Panc1 (cell line): Measurements from ENCODE around the gene HOXD13.

Source experiments
- POLR2AphosphoS5 ChIP-seq: IDR thresholded peaks from 2 replicates; pipeline ENCODE4 v1.6.1; 2012; ENCODE audit warnings: mild to moderate bottlenecking, low read depth, low read length, moderate library complexity
- TF ChIP-seq, protein P1 (sequence below): fragments of 450-650 bp; IDR thresholded peaks from 2 replicates; pipeline ENCODE4 v1.5.1; 2017; ENCODE audit warnings: mild to moderate bottlenecking

DNA sequence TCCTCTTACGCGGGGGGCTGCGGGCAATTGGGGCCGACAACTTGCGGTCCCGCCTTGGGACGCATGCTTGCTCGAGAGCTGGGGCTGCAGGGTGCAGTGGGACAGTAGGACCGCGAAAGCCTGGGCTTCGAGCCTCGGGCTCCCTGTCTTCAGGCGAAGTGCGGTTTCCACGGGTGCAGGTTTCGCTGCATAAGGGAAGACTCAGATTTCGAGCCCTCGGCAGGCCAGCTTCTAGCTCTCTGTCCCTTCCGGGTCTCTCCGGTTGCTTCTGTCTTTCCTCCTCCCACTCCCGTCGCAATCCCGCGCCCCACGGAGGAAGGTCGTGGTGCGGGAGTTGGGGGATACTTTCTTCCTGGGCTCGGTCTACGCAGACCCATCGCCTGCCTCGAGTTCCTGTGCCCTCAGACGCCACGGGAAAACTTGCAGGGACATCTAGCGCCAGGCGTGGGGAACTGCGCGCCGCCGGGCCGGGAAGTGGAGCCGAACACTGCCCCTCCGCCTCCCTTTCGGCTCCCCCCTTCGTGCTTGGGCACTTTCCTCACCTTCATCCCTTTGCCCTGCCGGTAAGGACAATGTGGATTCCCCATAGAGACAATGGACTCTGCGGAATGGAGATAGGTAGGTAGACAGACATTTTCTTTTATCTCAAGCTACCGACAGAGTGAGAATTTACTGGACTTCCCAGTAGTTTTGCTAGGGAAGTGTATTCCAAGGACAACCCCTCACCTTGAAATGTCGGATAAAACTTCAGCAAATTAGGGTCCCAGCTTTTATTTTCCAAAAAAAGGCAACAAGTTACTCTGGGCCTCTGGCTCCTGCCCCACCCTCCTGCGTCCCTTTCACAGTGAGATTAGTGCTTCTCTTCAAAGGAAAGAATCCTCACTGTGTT is 4.2 kb upstream of the HOXD13 start:
- no peak for TF ChIP-seq POLR2AphosphoS5
- TF ChIP-seq, protein P1, sequence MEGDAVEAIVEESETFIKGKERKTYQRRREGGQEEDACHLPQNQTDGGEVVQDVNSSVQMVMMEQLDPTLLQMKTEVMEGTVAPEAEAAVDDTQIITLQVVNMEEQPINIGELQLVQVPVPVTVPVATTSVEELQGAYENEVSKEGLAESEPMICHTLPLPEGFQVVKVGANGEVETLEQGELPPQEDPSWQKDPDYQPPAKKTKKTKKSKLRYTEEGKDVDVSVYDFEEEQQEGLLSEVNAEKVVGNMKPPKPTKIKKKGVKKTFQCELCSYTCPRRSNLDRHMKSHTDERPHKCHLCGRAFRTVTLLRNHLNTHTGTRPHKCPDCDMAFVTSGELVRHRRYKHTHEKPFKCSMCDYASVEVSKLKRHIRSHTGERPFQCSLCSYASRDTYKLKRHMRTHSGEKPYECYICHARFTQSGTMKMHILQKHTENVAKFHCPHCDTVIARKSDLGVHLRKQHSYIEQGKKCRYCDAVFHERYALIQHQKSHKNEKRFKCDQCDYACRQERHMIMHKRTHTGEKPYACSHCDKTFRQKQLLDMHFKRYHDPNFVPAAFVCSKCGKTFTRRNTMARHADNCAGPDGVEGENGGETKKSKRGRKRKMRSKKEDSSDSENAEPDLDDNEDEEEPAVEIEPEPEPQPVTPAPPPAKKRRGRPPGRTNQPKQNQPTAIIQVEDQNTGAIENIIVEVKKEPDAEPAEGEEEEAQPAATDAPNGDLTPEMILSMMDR = peak; percentile 94
